HepG2 (cell line): ENCODE results near the gene TAF6. TPM values are rescaled to one million over a fixed set of nuclear protein-coding genes. Genes with fewer than 3 reads are reported as not detected.
A peak's percentile ranks its signal among the peaks of the same experiment; 100 is the strongest.

Experiments used
- ATAC-seq: fragments of 200-7000 bp; cut with Tn5 transposase; 3 replicates; pipeline ENCODE4 v1.9.1; 2020; ENCODE audit warnings: mild to moderate bottlenecking, moderate library complexity
- BruUV-seq: library from RNA; stranded (reverse); fragments of 400-500 nt; replicated peaks from 2 replicates; lab custom pipeline; 2021; lab: Mats Ljungman, UMichigan
- CTCF ChIA-PET: fragments of 300-600 bp; formaldehyde crosslinking; extraction: SDS; loops from one replicate; lab custom pipeline; 2021; ENCODE audit warnings: low total read pairs, inconsistent platforms, low intra/inter-chr PET ratio; lab: Yijun Ruan, JAX
- POLR2A ChIA-PET: fragments of 350-600 bp; sonication (Branson Sonifier 250); formaldehyde crosslinking; loops from one replicate; lab custom pipeline; 2020; ENCODE audit warnings: antibody characterized with exemption, inconsistent platforms; lab: Yijun Ruan, JAX
- DNase-seq: peaks from one replicate; pipeline ENCODE4 v3.0.0-alpha.2; 2015; ENCODE audit warnings: low spot score
- FAIRE-seq: peaks from 3 replicates; lab custom pipeline; 2011; peaks lifted over from hg19 to GRCh38; lab: Jason Lieb, UNC
- H2AFZ ChIP-seq: one replicate; pipeline ENCODE4 v1.6.1; 2011; ENCODE audit warnings: low read length, inconsistent platforms
- H3K27ac ChIP-seq: fragments of 300-600 bp; 3 replicates; pipeline ENCODE4 v1.8.0; 2011; ENCODE audit warnings: mixed run types, mild to moderate bottlenecking, mixed read lengths, low read length, inconsistent platforms; ENCODE audit not compliant: insufficient read depth; ENCODE audit errors: extremely low read length
- H3K27me3 ChIP-seq, 2 experiments: fragments of 200-600 bp in 1 of 2; 2 replicates in 1 of 2; 3 replicates in 1 of 2; pipeline versions ENCODE4 v1.6.0 to v1.8.0; 2011; ENCODE audit warnings: low read length in 2 of 2, mild to moderate bottlenecking in 2 of 2, moderate library complexity in 2 of 2, inconsistent platforms in 1 of 2; ENCODE audit not compliant: insufficient read depth in 2 of 2, control insufficient read depth in 1 of 2
- H3K36me3 ChIP-seq, 2 experiments: fragments of 200-600 bp in 1 of 2; replicated peaks in 1 of 2; 2 replicates in 1 of 2; 3 replicates in 1 of 2; pipeline versions ENCODE4 v1.5.1 to v1.8.0; 2011; ENCODE audit warnings: low read length in 2 of 2, inconsistent platforms in 1 of 2; ENCODE audit not compliant: insufficient read depth in 2 of 2, control insufficient read depth in 1 of 2
- H3K4me1 ChIP-seq: 2 replicates; pipeline ENCODE4 v1.5.1; 2012; ENCODE audit warnings: low read length, inconsistent platforms; ENCODE audit not compliant: insufficient read depth
- H3K4me2 ChIP-seq: 2 replicates; pipeline ENCODE4 v1.6.0; 2011; ENCODE audit warnings: low read depth, low read length, inconsistent platforms
- H3K4me3 ChIP-seq, 3 experiments: fragments of 200-600 bp in 1 of 3; sonication (generic), shearing (Covaris generic) in 1 of 3; replicated peaks in 1 of 3; 2 replicates each; pipeline ENCODE4 v1.5.1; 2011 to 2016; ENCODE audit warnings: low read length in 3 of 3, inconsistent platforms in 2 of 3, low read depth in 2 of 3, mild to moderate bottlenecking in 2 of 3, control low read depth in 1 of 3, mixed read lengths in 1 of 3; ENCODE audit not compliant: insufficient read depth in 1 of 3
- H3K79me2 ChIP-seq: one replicate; pipeline ENCODE4 v1.6.1; 2011; ENCODE audit warnings: low read length, inconsistent platforms; ENCODE audit not compliant: insufficient read depth
- H3K9ac ChIP-seq: 2 replicates; pipeline ENCODE4 v1.6.0; 2011; ENCODE audit warnings: mild to moderate bottlenecking, low read depth, low read length, inconsistent platforms; ENCODE audit not compliant: insufficient read depth
- H3K9me3 ChIP-seq: 2 replicates; pipeline ENCODE4 v1.5.1; 2012; ENCODE audit warnings: mild to moderate bottlenecking, low read length
- H4K20me1 ChIP-seq: 2 replicates; pipeline ENCODE4 v1.6.0; 2011; ENCODE audit warnings: inconsistent platforms, mild to moderate bottlenecking, low read length, moderate library complexity; ENCODE audit not compliant: insufficient read depth
- ETV5 ChIP-seq: IDR thresholded peaks from 2 replicates; pipeline ENCODE4 v1.6.1; 2018; ENCODE audit warnings: missing biosample characterization, missing genetic modification reagents, inconsistent platforms, borderline replicate concordance
- HNF4G ChIP-seq, 2 experiments: sonication (generic) in 1 of 2; formaldehyde crosslinking in 1 of 2; IDR thresholded peaks; 2 replicates each; pipeline versions ENCODE4 v1.4.0 to v1.6.1; 2011 to 2020; ENCODE audit warnings: borderline replicate concordance in 2 of 2, low read depth in 2 of 2, mild to moderate bottlenecking in 2 of 2, low read length in 1 of 2, missing genetic modification reagents in 1 of 2, moderate library complexity in 1 of 2
- NFAT5 ChIP-seq: sonication (generic); formaldehyde crosslinking; IDR thresholded peaks from 2 replicates; pipeline ENCODE4 v1.4.0; 2020; ENCODE audit warnings: missing genetic modification reagents
- NFIC ChIP-seq: IDR thresholded peaks from 2 replicates; pipeline ENCODE4 v1.6.1; 2012; ENCODE audit warnings: mild to moderate bottlenecking, low read length, inconsistent platforms
- SMAD3 ChIP-seq: sonication (generic); formaldehyde crosslinking; IDR thresholded peaks from 2 replicates; pipeline ENCODE4 v1.4.0; 2020; ENCODE audit warnings: missing genetic modification reagents
- ZBTB7B ChIP-seq: sonication (generic); formaldehyde crosslinking; IDR thresholded peaks from 2 replicates; pipeline ENCODE4 v1.4.0; 2020; ENCODE audit warnings: missing genetic modification reagents
- ZBTB8A ChIP-seq: sonication (generic); formaldehyde crosslinking; IDR thresholded peaks from 2 replicates; pipeline ENCODE4 v1.4.0; 2020; ENCODE audit warnings: mild to moderate bottlenecking, low read depth, missing genetic modification reagents, borderline replicate concordance
- ZHX1 ChIP-seq: sonication (generic); formaldehyde crosslinking; IDR thresholded peaks from 2 replicates; pipeline ENCODE4 v1.8.1; 2022; ENCODE audit warnings: low read depth, mild to moderate bottlenecking, missing genetic modification reagents
- ZNF33A ChIP-seq: sonication (generic); formaldehyde crosslinking; IDR thresholded peaks from 2 replicates; pipeline ENCODE4 v1.5.1; 2020; ENCODE audit warnings: missing genetic modification reagents, mild to moderate bottlenecking, moderate library complexity, borderline replicate concordance
- ZNF557 ChIP-seq: sonication (generic); formaldehyde crosslinking; IDR thresholded peaks from 2 replicates; pipeline ENCODE4 v1.4.0; 2020; ENCODE audit warnings: missing genetic modification reagents
- ZNF800 ChIP-seq: sonication (generic); formaldehyde crosslinking; IDR thresholded peaks from 2 replicates; pipeline ENCODE4 v1.4.0; 2020; ENCODE audit warnings: missing genetic modification reagents
- ZNF816 ChIP-seq: sonication (generic); formaldehyde crosslinking; IDR thresholded peaks from 2 replicates; pipeline ENCODE4 v1.8.0; 2022; ENCODE audit warnings: missing genetic modification reagents, mild to moderate bottlenecking, borderline replicate concordance
- ZNF839 ChIP-seq: sonication (generic); formaldehyde crosslinking; IDR thresholded peaks from 2 replicates; pipeline ENCODE4 v1.4.0; 2020; ENCODE audit warnings: missing genetic modification reagents, mild to moderate bottlenecking, borderline replicate concordance
- WGBS: methylation state at CpG from one replicate; pipeline ENCODE4 v1.1.6; 2017; ENCODE audit warnings: low lambda C conversion rate; 5-methylcytosine and 5-hydroxymethylcytosine counted together
- in situ Hi-C: cut with HindIII; loops from 2 replicates; pipeline ENCODE4 v1.10.0; 2017; ENCODE audit warnings: low pct_unique_long_range_greater_than_20kb; ENCODE audit not compliant: extremely low pct_ligation_motif_present
- intact Hi-C: fragments of 100-400 bp; cut with micrococcal nuclease; formaldehyde crosslinking; loops from one replicate; pipeline ENCODE4 v1.10.0; 2022; ENCODE audit not compliant: unreplicated experiment
- polyA plus RNA-seq, 8 experiments: library from polyadenylated mRNA; depleted of rRNA in 3 of 8; stranded (reverse) in 7 of 8; unstranded in 1 of 8; fragments of >200 nt; fragmentation: Illumina TruSeq in 4 of 8; extraction: Trizol in 4 of 8; gene quantifications; 2 replicates each; pipeline versions ENCODE4 v1.2.1 to v1.2.3, GENCODE V29; 2011 to 2016; ENCODE audit warnings: low read depth in 4 of 8, missing spikeins in 1 of 8, mixed read lengths in 1 of 8; ENCODE audit not compliant: insufficient read depth in 1 of 8
- total RNA-seq, 5 experiments: library from RNA; depleted of rRNA; stranded (reverse); fragments of >200 nt; fragmentation: Illumina TruSeq; extraction: Trizol; gene quantifications; 2 replicates each; pipeline ENCODE4 v1.2.3, GENCODE V29; 2016; ENCODE audit warnings: low read depth in 1 of 5

TAF6 gene
- total and polyA plus RNA-seq, 2 of the 13 experiments (the other 11 are each of a cell fraction or from before 2014, with no cell fraction given), result 12.9 to 18.8 TPM

- no peaks in the 10 kb centered on the region for H4K20me1 ChIP-seq
- H3K36me3 ChIP-seq, result peaks cover 18 to 30% of the 10 kb centered on the region in 2 experiments
- peak overlapping the region; percentile 96 for H3K9ac ChIP-seq
- H2AFZ ChIP-seq, result peak overlapping the region; percentile 20
- peak overlapping the region; percentile 74 for H3K27ac ChIP-seq
- ChIA-PET CTCF (no interaction called here), POLR2A (interaction anchor here (1.0 to 2.7 kb wide), 3 partner anchors 13 to 61 kb away, joined by 3 to 29 read pairs (median 4); partner anchors contain the start of genes AP4M1, LAMTOR4, MBLAC1 and MCM7)
- intact Hi-C loops (no loop called here), in situ Hi-C loops (no loop called here)
- WGBS, result 78% methylated on average over 11 of the region's 11 CpGs
- peak overlapping the region; percentile 83 to 97 (median 84) for H3K4me3 ChIP-seq
- BruUV-seq, result TSS peak; percentile 45
- H3K27me3 ChIP-seq, result no peaks in the 10 kb centered on the region; a peak in 1 of 5 replicates
- H3K79me2 ChIP-seq, result peaks cover 10% of the 10 kb centered on the region
- H3K4me1 ChIP-seq, result peaks cover 29% of the 10 kb centered on the region
- peak overlapping the region; percentile 87 for H3K4me2 ChIP-seq
- no peak for FAIRE-seq
- no peaks in the 10 kb centered on the region for H3K9me3 ChIP-seq
- ATAC-seq, result 0 out of 3 replicates have a peak, but pooled peaks have one; percentile 1
- DNase-seq, result no peak
- TF ChIP-seq ZNF839 (CRISPR knock-in tag) (0 out of 2 replicates have a peak, but pooled peaks have one; percentile 3), ZNF33A (CRISPR knock-in tag) (0 out of 2 replicates have a peak, but pooled peaks have one; percentile 55), ZBTB8A (CRISPR knock-in tag) (no peak), ZNF800 (CRISPR knock-in tag) (no peak; the same call in 1 of the 2 replicates), SMAD3 (CRISPR knock-in tag) (no peak), ZNF816 (peak; percentile 7; the same call in 1 of the 2 replicates), ZHX1 (CRISPR knock-in tag) (no peak), NFAT5 (no peak), NFIC (no peak), HNF4G (IDR thresholded peaks at IDR 0.05; ENCODE audit: borderline replicate concordance, low read depth, low read length) (no peak), HNF4G (CRISPR knock-in tag; IDR thresholded peaks at IDR 0.05; ENCODE audit: borderline replicate concordance, low read depth) (no peak), ZNF557 (no peak), ZBTB7B (CRISPR knock-in tag) (no peak), ETV5 (CRISPR knock-in tag) (no peak)
Measured at GRCh38 chr7:100088095-100088620, 31.0 kb downstream of the TAF6 start.
